Activated T-cell treated with anti-CD3 and anti-CD28 coated beads, Interleukin-2, amount 50 U/mL, for 72 hours (primary cell): ENCODE results near the gene CRYBG3. TPM values are rescaled to one million over a fixed set of nuclear protein-coding genes. Genes with fewer than 3 reads are reported as not detected.
A peak's percentile ranks its signal among the peaks of the same experiment; 100 is the strongest.

Source experiments
- ATAC-seq, 2 donors: fragments of 150-1000 bp; cut with Tn5 transposase; replicated peaks in 1 of 2; 2 replicates each; pipeline ENCODE4 v1.10.0; 2021; ENCODE audit warnings: moderate library complexity in 2 of 2, mild to moderate bottlenecking in 1 of 2
- DNase-seq, 2 donors: peaks; one replicate each; pipeline ENCODE4 v3.0.0; 2021 to 2022; ENCODE audit warnings: mixed read lengths in 1 of 2
- H3K27ac Mint-ChIP-seq: one replicate; pipeline ENCODE4 v1.8.0; 2022; ENCODE audit warnings: mild to moderate bottlenecking, moderate library complexity, mixed read lengths
- H3K27me3 Mint-ChIP-seq: one replicate; pipeline ENCODE4 v1.8.0; 2022; ENCODE audit warnings: low read depth, mixed read lengths
- H3K36me3 Mint-ChIP-seq, 2 donors: one replicate each; pipeline ENCODE4 v1.8.0; 2022; ENCODE audit warnings: mixed read lengths in 2 of 2, mild to moderate bottlenecking in 1 of 2; ENCODE audit not compliant: insufficient read depth in 2 of 2
- H3K4me1 Mint-ChIP-seq: one replicate; pipeline ENCODE4 v1.8.0; 2022; ENCODE audit warnings: low read depth, mixed read lengths
- H3K4me3 Mint-ChIP-seq, 2 donors: one replicate each; pipeline ENCODE4 v1.8.0; 2022; ENCODE audit warnings: mild to moderate bottlenecking in 2 of 2, mixed read lengths in 2 of 2, moderate library complexity in 2 of 2
- H3K9me3 Mint-ChIP-seq, 2 donors: one replicate each; pipeline ENCODE4 v1.8.0; 2022; ENCODE audit warnings: mixed read lengths in 2 of 2
- total RNA-seq, 2 donors: library from RNA; stranded (reverse); gene quantifications; one replicate each; pipeline ENCODE4 v1.2.3, GENCODE V29; 2022

The CRYBG3 gene
- total RNA-seq, 2 donors from 2014 or later: 3.4 to 4.0 TPM

GRCh38 chr3:97960993-97961766 is 139.4 kb downstream of the CRYBG3 start:
- peaks cover 4 to 19% of the 10 kb centered on the region in 2 donors for H3K36me3 Mint-ChIP-seq

GRCh38 chr3:97967966-97968365 is 146.2 kb downstream of the CRYBG3 start:
- Mint-ChIP-seq H3K9me3 (no peaks in the 10 kb centered on the region), H3K36me3 (peaks cover 4 to 8% of the 10 kb centered on the region in 2 donors), H3K4me3 (no peak overlapping the region), H3K27me3 (no peaks in the 10 kb centered on the region), H3K27ac (peak overlapping the region; percentile 7), H3K4me1 (peaks cover 72% of the 10 kb centered on the region)
- no peak for ATAC-seq
- DNase-seq: no peak

More at GRCh38 chr3:97960993-97961766, 139.4 kb downstream of the CRYBG3 start:
- Mint-ChIP-seq H3K27me3 (no peaks in the 10 kb centered on the region), H3K27ac (no peak overlapping the region), H3K9me3 (no peaks in the 10 kb centered on the region), H3K4me3 (no peak overlapping the region), H3K4me1 (peaks cover 17% of the 10 kb centered on the region)
- DNase-seq: no peak
- no peak for ATAC-seq

GRCh38 chr3:97968376-97968775 is 146.6 kb downstream of the CRYBG3 start:
- Mint-ChIP-seq H3K4me1 (peaks cover 76% of the 10 kb centered on the region), H3K27ac (peak overlapping the region; percentile 7), H3K36me3 (peaks cover 4 to 8% of the 10 kb centered on the region in 2 donors), H3K9me3 (no peaks in the 10 kb centered on the region), H3K27me3 (no peaks in the 10 kb centered on the region), H3K4me3 (peak overlapping the region; percentile 33 to 68)
- DNase-seq (no peak), ATAC-seq (no peak)

DNA sequence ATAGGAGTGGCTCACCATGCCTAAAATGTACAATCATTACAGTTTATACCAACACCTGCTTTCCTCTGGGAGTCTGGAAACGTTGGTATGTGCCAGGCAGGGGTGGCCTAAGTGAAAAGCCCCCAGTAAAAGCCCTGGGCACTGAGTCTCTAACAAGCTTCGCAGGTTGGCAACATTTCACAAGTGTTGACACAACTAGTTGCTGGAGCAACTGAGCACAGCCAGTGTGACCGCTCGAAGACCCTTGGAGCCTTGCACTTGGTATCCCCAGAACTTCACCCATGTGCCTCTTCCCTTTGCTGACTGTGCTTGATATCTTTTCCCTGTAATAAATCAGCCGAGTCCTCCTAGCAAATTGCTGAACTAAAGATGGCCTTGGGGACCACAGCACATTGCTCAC is 147.7 kb downstream of the CRYBG3 start:
- H3K9me3 Mint-ChIP-seq: no peaks in the 10 kb centered on the region
- DNase-seq (no peak), ATAC-seq (no peak)
- peaks cover 80% of the 10 kb centered on the region for H3K4me1 Mint-ChIP-seq
- H3K27ac Mint-ChIP-seq: peak overlapping the region; percentile 90
- no peaks in the 10 kb centered on the region for H3K27me3 Mint-ChIP-seq
- peak overlapping the region; percentile 87 to 89 for H3K4me3 Mint-ChIP-seq
- peaks cover 4 to 8% of the 10 kb centered on the region in 2 donors for H3K36me3 Mint-ChIP-seq

DNA sequence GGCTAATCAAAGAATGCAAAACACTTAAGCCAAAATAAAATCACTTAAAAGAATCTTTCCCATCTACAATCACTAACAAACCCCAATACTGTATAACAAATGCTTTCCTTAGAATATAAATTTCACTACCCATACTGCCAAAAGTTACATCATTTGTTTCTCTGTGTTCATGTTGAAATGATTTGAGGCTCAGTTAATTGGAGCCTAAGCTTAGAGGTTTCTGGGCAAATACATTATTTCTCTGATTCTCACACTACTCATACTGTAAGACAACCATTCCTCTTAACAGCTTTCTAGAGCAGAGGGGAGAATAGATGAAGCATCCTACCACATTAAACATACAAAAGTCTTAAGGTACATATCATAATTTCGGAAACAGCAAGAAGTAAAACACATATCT is 148.3 kb downstream of the CRYBG3 start:
- Mint-ChIP-seq H3K27ac (peak overlapping the region; percentile 90), H3K4me3 (peak overlapping the region; percentile 87 to 89), H3K4me1 (peaks cover 81% of the 10 kb centered on the region), H3K9me3 (no peaks in the 10 kb centered on the region), H3K27me3 (no peaks in the 10 kb centered on the region), H3K36me3 (peaks cover 2 to 8% of the 10 kb centered on the region in 2 donors)
- ATAC-seq (no peak), DNase-seq (no peak)

GRCh38 chr3:97970956-97971620 is 149.3 kb downstream of the CRYBG3 start:
- peaks cover 2 to 5% of the 10 kb centered on the region in 2 donors for H3K36me3 Mint-ChIP-seq
- peaks cover 79% of the 10 kb centered on the region for H3K4me1 Mint-ChIP-seq

GRCh38 chr3:97971679-97972567 is 150.1 kb downstream of the CRYBG3 start, which contains the start of gene RIOX2:
Gene RIOX2, minus strand, starts transcription at chr3:97972431. Its CDS starts 4,838 bp downstream, at chr3:97967593.
- H3K27me3 Mint-ChIP-seq: no peaks in the 10 kb centered on the region

More at GRCh38 chr3:97970956-97971620, 149.3 kb downstream of the CRYBG3 start:
- H3K27ac Mint-ChIP-seq: peak overlapping the region; percentile 90
- H3K27me3 Mint-ChIP-seq: no peaks in the 10 kb centered on the region
- DNase-seq (no peak), ATAC-seq (no peak)
- H3K4me3 Mint-ChIP-seq: peak overlapping the region; percentile 87 to 89
- H3K9me3 Mint-ChIP-seq: no peaks in the 10 kb centered on the region

GRCh38 chr3:97972976-97973375 is 151.2 kb downstream of the CRYBG3 start:
- Mint-ChIP-seq H3K9me3 (no peaks in the 10 kb centered on the region), H3K36me3 (peaks cover 0 to 5% of the 10 kb centered on the region in 2 donors), H3K4me3 (peak overlapping the region; percentile 75 to 79), H3K27me3 (no peaks in the 10 kb centered on the region), H3K27ac (peak overlapping the region; percentile 22), H3K4me1 (peaks cover 68% of the 10 kb centered on the region)
- DNase-seq (no peak), ATAC-seq (no peak)

More at GRCh38 chr3:97971679-97972567, 150.1 kb downstream of the CRYBG3 start, which contains the start of gene RIOX2:
- DNase-seq (peak; percentile 84 to 86), ATAC-seq (peak; percentile 91 to 93)
- Mint-ChIP-seq H3K36me3 (peaks cover 2 to 5% of the 10 kb centered on the region in 2 donors), H3K4me1 (peaks cover 78% of the 10 kb centered on the region), H3K27ac (peak within 1 kb of the TSS; percentile 88), H3K9me3 (no peaks in the 10 kb centered on the region), H3K4me3 (peak within 1 kb of the TSS; percentile 87 to 89)

- DNase-seq: no peak
- Mint-ChIP-seq H3K27me3 (no peaks in the 10 kb centered on the region), H3K27ac (no peak overlapping the region), H3K4me1 (peaks cover 48% of the 10 kb centered on the region), H3K9me3 (no peaks in the 10 kb centered on the region), H3K36me3 (peaks cover 0 to 5% of the 10 kb centered on the region in 2 donors), H3K4me3 (no peak overlapping the region)
- ATAC-seq: no peak
Observed at GRCh38 chr3:97974996-97975395, 153.2 kb downstream of the CRYBG3 start.

GRCh38 chr3:97975466-97975865 is 153.7 kb downstream of the CRYBG3 start:
- Mint-ChIP-seq H3K4me1 (peaks cover 43% of the 10 kb centered on the region), H3K27ac (no peak overlapping the region)

GRCh38 chr3:97979610-97980009 is 157.8 kb downstream of the CRYBG3 start:
- no peaks in the 10 kb centered on the region for H3K27me3 Mint-ChIP-seq
- peaks cover 32% of the 10 kb centered on the region for H3K4me1 Mint-ChIP-seq

More at GRCh38 chr3:97975466-97975865, 153.7 kb downstream of the CRYBG3 start:
- Mint-ChIP-seq H3K36me3 (peaks cover 0 to 5% of the 10 kb centered on the region in 2 donors), H3K4me3 (no peak overlapping the region), H3K9me3 (no peaks in the 10 kb centered on the region), H3K27me3 (no peaks in the 10 kb centered on the region)
- DNase-seq (no peak), ATAC-seq (no peak)

DNA sequence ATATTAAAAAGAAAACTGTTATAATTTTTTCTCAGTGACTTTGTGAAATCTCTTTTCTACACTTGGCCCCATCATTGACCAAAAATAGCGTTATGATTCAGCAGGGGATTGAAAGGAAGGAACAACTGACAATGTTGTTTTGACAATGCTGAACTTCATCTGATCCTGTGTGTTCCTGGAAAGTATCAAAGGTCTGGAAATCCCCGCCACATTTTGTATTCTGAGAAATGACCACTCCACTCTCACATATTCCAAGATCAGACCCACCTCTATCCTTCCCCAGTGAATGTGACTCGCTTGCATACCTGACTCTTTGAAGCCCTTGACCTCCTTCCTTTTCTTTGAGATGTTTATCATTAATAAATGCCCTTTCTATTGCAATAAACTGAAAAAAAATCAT is 160.1 kb downstream of the CRYBG3 start:
- peak overlapping the region; percentile 51 to 64 for H3K4me3 Mint-ChIP-seq
- H3K4me1 Mint-ChIP-seq: peaks cover 24% of the 10 kb centered on the region
- ATAC-seq (peak; percentile 82 to 88), DNase-seq (peak; percentile 31 to 46)
- no peaks in the 10 kb centered on the region for H3K36me3 Mint-ChIP-seq
- H3K9me3 Mint-ChIP-seq: no peaks in the 10 kb centered on the region
- no peaks in the 10 kb centered on the region for H3K27me3 Mint-ChIP-seq
- peak overlapping the region; percentile 93 for H3K27ac Mint-ChIP-seq

More at GRCh38 chr3:97979610-97980009, 157.8 kb downstream of the CRYBG3 start:
- Mint-ChIP-seq H3K4me3 (no peak overlapping the region), H3K27ac (no peak overlapping the region), H3K9me3 (no peaks in the 10 kb centered on the region), H3K36me3 (no peaks in the 10 kb centered on the region)
- DNase-seq: no peak
- no peak for ATAC-seq
